HG02970 (cell line): ENCODE measurements around the gene PINK1.

Experiments used
- ATAC-seq: cut with Tn5 transposase; IDR thresholded peaks from one replicate; pipeline ENCODE4 v1.9.1; 2021; ENCODE audit warnings: mild to moderate bottlenecking, moderate library complexity, moderate number of reproducible peaks; ENCODE audit not compliant: unreplicated experiment, low FRiP score

The PINK1 gene

GRCh38 chr1:20609541-20609940 is 23.7 kb upstream of the PINK1 start:
- ATAC-seq = no peak

DNA sequence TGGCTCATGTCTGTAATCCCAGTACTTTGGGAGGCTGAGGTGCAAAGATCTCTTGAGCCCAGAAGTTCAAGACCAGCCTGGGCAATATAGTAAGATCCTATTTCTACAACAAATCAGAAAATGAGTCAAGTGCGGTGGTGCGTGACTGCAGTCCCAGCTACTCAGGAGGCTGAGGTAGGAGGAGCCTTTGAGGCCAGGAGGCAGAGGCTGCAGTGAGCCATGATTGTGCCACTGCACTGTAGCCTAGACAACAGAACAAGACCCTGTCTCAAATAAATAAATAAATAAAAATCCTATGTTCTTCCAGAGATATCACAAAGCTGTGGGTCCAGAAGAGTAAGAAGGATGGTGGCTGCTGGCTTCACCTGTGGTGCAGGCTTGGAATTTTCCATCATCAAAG is 22.3 kb upstream of the PINK1 start:
- ATAC-seq = no peak

DNA sequence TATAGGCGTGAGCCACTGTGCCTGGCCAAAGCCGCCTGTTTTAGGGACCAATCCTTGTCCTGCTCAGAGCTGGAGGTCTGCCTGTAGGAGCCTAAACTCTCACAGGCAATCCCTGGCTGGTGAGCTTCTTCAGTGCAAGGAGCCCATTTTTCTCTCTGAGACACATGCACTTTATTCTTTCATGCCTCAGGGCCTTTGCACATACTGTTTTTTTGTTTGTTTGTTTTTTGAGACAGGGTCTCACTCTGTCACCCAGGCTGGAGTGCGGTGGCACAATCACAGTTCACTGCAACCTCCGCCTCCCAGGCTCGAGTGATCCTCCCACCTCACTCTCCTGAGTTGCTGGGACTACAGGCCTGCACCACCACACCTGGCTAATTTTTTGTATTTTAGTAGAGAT is 21.6 kb upstream of the PINK1 start:
- no peak for ATAC-seq

GRCh38 chr1:20612221-20612746 is 21.0 kb upstream of the PINK1 start:
- ATAC-seq = no peak

GRCh38 chr1:20614131-20614579 is 19.1 kb upstream of the PINK1 start:
- no peak for ATAC-seq

DNA sequence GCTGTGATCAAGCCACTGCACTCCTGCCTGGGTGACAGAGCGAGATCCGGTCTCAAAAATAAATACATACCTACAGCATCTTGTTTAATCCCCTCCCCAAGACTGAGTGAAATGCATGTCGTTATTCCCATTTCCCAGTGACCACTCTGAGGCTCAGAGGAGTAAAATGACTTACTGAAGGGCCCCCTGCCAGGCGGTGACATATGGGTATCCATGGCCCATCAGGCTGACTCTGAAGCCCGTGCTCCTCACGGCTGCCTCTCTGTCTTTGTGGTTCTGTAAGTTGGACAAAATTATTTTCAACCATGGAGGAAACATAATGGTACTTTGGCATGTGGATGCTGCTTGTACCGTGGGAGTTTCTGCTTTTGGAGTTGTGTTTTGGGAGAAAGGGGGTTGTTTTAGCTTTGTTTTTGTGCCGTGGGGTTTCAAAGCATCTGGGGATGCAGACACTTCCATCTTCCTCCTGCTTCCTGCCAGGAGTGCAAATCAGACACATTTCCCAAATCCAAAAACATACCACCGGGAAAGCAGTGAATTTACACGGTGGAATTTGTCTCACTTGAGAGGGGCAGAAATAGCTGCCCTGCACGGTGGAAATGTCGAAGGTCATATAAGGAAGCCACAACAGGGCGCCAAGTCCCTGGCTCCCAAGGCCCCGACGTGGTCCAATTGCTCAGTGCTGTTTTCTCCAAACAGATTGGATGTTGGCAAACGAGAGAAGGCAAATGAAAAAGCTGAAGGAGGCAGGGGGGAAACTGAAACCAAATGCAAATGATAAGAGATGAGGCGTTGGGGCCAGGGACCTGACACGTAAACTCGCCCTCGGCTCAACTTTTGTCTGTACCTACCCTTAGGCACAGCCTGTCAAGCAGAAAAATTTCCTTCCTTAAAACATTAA is 17.1 kb upstream of the PINK1 start:
- no peak for ATAC-seq

DNA sequence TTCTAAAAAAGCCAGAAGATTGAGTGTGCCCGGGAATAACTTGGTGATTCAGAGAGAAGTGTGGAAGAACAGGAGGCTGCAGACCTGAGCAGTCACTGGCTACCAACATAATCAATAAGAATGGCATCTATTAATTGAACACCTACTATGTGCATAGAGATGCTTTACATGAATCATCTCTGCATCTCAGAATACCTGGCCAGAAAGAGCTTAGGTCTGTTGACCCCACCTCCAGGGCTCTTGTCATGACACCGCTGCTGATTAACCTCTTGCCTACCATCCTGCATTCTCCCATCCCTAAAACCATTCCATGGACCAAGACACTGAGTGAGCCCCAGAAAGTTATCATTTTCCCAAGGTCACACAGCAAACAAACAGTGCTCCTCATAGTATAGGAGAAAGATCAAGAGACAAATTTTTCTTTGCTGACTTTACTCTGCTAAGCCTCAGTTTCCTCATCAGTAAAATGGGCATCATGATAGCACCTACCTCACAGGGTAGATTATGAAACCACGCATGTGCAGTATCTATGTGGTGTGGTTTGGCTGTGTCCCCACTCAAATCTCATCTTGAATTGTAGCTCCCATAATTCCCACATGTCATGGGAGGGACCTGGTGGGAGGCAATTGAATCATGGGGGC is 16.3 kb upstream of the PINK1 start:
- no peak for ATAC-seq

DNA sequence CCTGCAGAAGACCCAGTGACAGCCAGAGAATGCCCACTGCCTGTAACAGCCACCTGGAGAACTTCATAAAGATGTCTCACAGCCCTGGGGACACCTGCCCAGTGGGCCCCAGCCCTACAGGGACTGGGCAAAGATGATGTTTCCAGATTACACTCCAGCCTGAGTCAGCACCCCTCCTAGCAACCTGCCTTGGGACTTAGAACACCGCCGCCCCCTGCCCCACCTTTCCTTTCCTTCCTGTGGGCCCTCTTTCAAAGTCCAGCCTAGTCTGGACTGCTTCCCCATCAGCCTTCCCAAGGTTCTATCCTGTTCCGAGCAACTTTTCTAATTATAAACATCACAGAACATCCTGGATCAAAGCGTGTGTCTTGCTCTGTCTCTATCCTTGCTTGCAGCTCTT is 14.7 kb upstream of the PINK1 start:
- ATAC-seq = no peak

DNA sequence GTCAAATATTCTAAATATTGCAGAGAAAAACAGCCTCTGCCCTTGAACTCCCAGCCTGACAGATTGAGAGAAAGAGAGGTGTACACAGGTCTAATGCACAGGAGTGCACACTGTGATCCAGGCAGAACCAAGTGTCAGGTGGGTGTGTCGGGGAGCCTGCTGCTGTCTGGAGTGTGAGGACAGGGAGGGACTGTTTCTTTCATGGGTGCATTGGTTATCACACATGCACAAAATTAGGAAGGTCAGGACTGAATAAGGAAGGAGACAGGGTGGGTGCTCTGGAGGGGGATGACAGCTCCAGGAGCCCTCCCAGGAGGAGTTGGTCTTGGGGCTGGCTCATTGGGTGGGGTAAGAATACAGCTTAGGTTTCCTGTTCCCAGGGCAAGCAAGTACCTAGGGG is 13.3 kb upstream of the PINK1 start:
- no peak for ATAC-seq

DNA sequence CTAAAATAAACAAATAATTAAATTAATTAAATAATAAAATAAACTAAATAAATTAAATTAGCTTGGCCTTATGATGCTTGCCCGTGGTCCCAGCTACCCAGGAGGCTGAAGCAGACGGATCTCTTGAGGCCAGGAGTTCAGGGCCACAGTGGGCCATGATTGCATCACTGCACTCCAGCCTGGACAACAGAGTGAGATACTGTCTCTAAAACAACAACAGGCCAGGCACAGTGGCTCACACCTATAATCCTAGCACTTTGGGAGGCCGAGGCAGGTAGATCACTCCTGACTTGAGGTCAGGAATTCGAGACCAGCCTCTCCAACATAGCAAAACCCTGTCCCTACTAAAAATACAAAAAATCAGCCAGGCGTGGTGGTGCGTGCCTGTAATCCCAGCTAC is 12.2 kb upstream of the PINK1 start:
- no peak for ATAC-seq

GRCh38 chr1:20624709-20625108 is 8.5 kb upstream of the PINK1 start:
- no peak for ATAC-seq

GRCh38 chr1:20625176-20626097 is 7.8 kb upstream of the PINK1 start:
- no peak for ATAC-seq

GRCh38 chr1:20626098-20626427 is 7.2 kb upstream of the PINK1 start:
- no peak for ATAC-seq

DNA sequence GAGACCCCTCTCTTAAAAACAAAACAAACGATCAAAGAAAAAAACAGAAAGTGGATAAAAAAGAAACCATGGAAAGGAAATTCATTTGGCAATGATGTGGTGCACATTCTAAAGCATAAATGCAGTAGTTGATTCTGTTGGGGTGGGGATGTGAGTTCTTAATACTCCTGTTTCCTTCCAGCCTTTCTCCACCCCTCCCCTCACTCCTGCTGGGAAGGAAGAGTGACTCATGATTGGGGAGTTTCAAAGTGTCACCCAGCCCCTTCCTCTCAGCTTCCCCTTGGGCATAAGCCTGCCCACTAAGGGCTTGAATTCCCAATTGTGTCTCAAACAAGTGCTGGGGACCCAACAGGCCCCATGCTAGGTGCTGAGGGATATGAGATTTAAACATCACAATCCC is 6.7 kb upstream of the PINK1 start:
- ATAC-seq = no peak

DNA sequence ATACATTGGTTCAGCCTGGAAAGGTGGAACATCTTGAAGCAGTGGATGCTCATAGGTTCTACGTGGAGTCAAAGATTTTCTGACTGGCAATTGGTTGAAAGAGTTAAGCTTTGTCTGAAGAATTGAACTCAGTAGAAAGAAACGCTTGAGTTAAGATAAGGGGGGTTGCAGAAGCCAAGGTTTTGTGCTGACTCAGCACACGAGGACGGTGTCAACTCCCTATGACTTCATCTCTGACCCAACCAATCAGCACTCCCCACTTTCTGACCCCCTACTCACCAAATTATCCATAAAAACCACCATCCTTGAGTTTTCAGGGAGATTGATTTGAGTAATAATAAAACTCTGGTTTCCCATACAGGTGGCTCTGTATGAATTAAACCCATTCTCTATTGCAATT is 2.5 kb upstream of the PINK1 start:
- ATAC-seq = no peak

- ATAC-seq = no peak
Observed at GRCh38 chr1:20632386-20632785, 872 bp upstream of the PINK1 start.

GRCh38 chr1:20634065-20634593 is 871 bp downstream of the PINK1 start:
- ATAC-seq = no peak

DNA sequence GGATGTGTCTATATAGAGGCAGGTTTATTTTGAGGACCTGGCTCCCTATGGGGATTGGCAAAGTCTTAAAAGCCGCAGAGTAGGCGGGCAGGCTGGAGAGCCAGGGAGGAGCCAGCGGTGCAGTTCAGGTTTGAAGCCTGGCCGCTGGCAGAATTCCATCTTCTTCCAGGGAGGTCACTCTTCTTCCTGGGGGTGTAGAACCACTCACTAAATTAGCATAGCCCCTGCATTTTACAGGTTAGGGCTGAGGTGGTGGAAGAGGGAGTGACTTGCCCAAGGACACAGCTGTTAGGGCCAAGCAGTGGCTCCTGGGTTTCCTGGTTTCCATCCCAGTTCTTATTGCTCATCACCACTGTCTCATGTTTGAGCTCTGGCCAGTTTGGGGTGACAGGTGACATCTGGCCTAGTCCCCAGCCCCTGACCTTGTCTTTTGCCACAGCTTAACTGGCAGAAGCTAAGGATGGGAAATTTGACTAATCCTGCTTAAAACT is 1.4 kb downstream of the PINK1 start:
- ATAC-seq = no peak

GRCh38 chr1:20636785-20637347 is 3.6 kb downstream of the PINK1 start:
- no peak for ATAC-seq

- no peak for ATAC-seq
Observed at GRCh38 chr1:20640183-20640597, 6.9 kb downstream of the PINK1 start.
